ENCODE measurements around the gene NXPH1. TPM values are rescaled to one million over a fixed set of nuclear protein-coding genes. Genes with fewer than 3 reads are reported as not detected.

NXPH1 gene
- polyA plus RNA-seq, 1 donor from 2014 or later = 15.9 TPM

- Histone ChIP-seq H3K27me3 (ENCODE audit: insufficient read depth, low read depth, low read length) (no peaks in the 10 kb centered on the region), H4K20me1 (ENCODE audit: insufficient read depth) (no peaks in the 10 kb centered on the region)
These were observed 76.2 kb downstream of the NXPH1 start for GRCh38 chr7:8509621-8510020.

GRCh38 chr7:8511855-8512254 lies 78.4 kb downstream of the NXPH1 start:
- Histone ChIP-seq H2AFZ (ENCODE audit: low read depth, low read length) (no peak overlapping the region), H4K20me1 (ENCODE audit: insufficient read depth) (no peaks in the 10 kb centered on the region), H3K9me2 (ENCODE audit: insufficient read depth, low read length) (no peaks in the 10 kb centered on the region), H3K27me3 (ENCODE audit: insufficient read depth, low read depth, low read length) (no peaks in the 10 kb centered on the region), H3K9ac (ENCODE audit: low read length) (no peak overlapping the region), H3K27ac (ENCODE audit: low read length) (no peak overlapping the region), H3K36me3 (ENCODE audit: insufficient read depth, low read length) (no peaks in the 10 kb centered on the region), H3K4me3 (ENCODE audit: low read length) (no peak overlapping the region), H3K9me3 (ENCODE audit: low read length) (no peaks in the 10 kb centered on the region), H3F3A (ENCODE audit: insufficient read depth, low read length, poor library complexity, severe bottlenecking) (no peaks in the 10 kb centered on the region), H3K4me2 (ENCODE audit: low read length) (no peak overlapping the region), H3K79me2 (replicated peaks; ENCODE audit: insufficient read depth, low read length) (no peaks in the 10 kb centered on the region)
- TF ChIP-seq EZH2 (IDR thresholded peaks at IDR 0.05; ENCODE audit: borderline replicate concordance, insufficient read depth, low read length, poor library complexity, severe bottlenecking) = no peak
- TF ChIP-seq RAD21 (conservative IDR thresholded peaks at IDR 0.05) = no peak
- no peak for TF ChIP-seq MXI1 (conservative IDR thresholded peaks at IDR 0.05; ENCODE audit: poor library complexity, severe bottlenecking)
- TF ChIP-seq SMC3 (conservative IDR thresholded peaks at IDR 0.05; ENCODE audit: poor library complexity) = no peak
- TF ChIP-seq POLR2AphosphoS5 (IDR thresholded peaks at IDR 0.05) = no peak
- TF ChIP-seq TAF1 (IDR thresholded peaks at IDR 0.05; ENCODE audit: low read depth) = no peak
- no peak for TF ChIP-seq REST (IDR thresholded peaks at IDR 0.05; ENCODE audit: borderline replicate concordance)

More at GRCh38 chr7:8509621-8510020, 76.2 kb downstream of the NXPH1 start:
- H3K4me3 ChIP-seq (ENCODE audit: low read length) = no peak overlapping the region
- H3K9ac ChIP-seq (ENCODE audit: low read length) = no peak overlapping the region
- no peak for TF ChIP-seq EZH2 (IDR thresholded peaks at IDR 0.05; ENCODE audit: borderline replicate concordance, insufficient read depth, low read length, poor library complexity, severe bottlenecking)
- TF ChIP-seq TAF1 (IDR thresholded peaks at IDR 0.05; ENCODE audit: low read depth) = no peak
- TF ChIP-seq POLR2AphosphoS5 (IDR thresholded peaks at IDR 0.05) = no peak
- no peak for TF ChIP-seq CTCF (IDR thresholded peaks at IDR 0.05; ENCODE audit: poor library complexity, severe bottlenecking)
- no peak for TF ChIP-seq EP300 (conservative IDR thresholded peaks at IDR 0.05; ENCODE audit: poor library complexity, severe bottlenecking)
- no peak for TF ChIP-seq REST (IDR thresholded peaks at IDR 0.05; ENCODE audit: borderline replicate concordance)
- no peak for TF ChIP-seq MXI1 (conservative IDR thresholded peaks at IDR 0.05; ENCODE audit: poor library complexity, severe bottlenecking)
- TF ChIP-seq SMC3 (conservative IDR thresholded peaks at IDR 0.05; ENCODE audit: poor library complexity) = no peak
- no peak for TF ChIP-seq RAD21 (conservative IDR thresholded peaks at IDR 0.05)
- no peaks in the 10 kb centered on the region for H3K9me2 ChIP-seq (ENCODE audit: insufficient read depth, low read length)
- no peaks in the 10 kb centered on the region for H3F3A ChIP-seq (ENCODE audit: insufficient read depth, low read length, poor library complexity, severe bottlenecking)
- no peaks in the 10 kb centered on the region for H3K79me2 ChIP-seq (replicated peaks; ENCODE audit: insufficient read depth, low read length)
- H3K9me3 ChIP-seq (ENCODE audit: low read length) = no peaks in the 10 kb centered on the region
- no peak overlapping the region for H3K4me2 ChIP-seq (ENCODE audit: low read length)
- H2AFZ ChIP-seq (ENCODE audit: low read depth, low read length) = no peak overlapping the region
- no peaks in the 10 kb centered on the region for H3K36me3 ChIP-seq (ENCODE audit: insufficient read depth, low read length)
- H3K27ac ChIP-seq (ENCODE audit: low read length) = no peak overlapping the region

Data from neural cell (in vitro differentiated cells).